CD14-positive monocyte (primary cell): ENCODE data around the gene WDR33. TPM values are rescaled to one million over a fixed set of nuclear protein-coding genes. Genes with fewer than 3 reads are reported as not detected.

Experiments used
- DNase-seq, 3 donors: peaks; one replicate each; pipeline ENCODE4 v3.0.0-alpha.2; 2011 to 2022
- H2AFZ ChIP-seq: 2 replicates; pipeline ENCODE4 v1.6.0; 2012; ENCODE audit warnings: mild to moderate bottlenecking, low read depth, low read length, inconsistent platforms; ENCODE audit not compliant: insufficient read depth, poor library complexity, severe bottlenecking
- H3K27ac ChIP-seq, 2 donors: 1 replicate in 1 of 2; 2 replicates in 1 of 2; pipeline ENCODE4 v1.5.1; 2012 to 2013; ENCODE audit warnings: low read length in 2 of 2, control low read depth in 1 of 2, inconsistent platforms in 1 of 2, low read depth in 1 of 2, mild to moderate bottlenecking in 1 of 2
- H3K27me3 ChIP-seq, 2 donors: one replicate each; pipeline versions ENCODE4 v1.6.0 to v1.6.1; 2011 to 2013; ENCODE audit warnings: low read length in 2 of 2; ENCODE audit not compliant: control insufficient read depth in 2 of 2, insufficient read depth in 2 of 2
- H3K36me3 ChIP-seq, 2 donors: replicated peaks in 1 of 2; 1 replicate in 1 of 2; 2 replicates in 1 of 2; pipeline versions ENCODE4 v1.5.1 to v1.6.1; 2012 to 2013; ENCODE audit warnings: low read length in 2 of 2, control low read depth in 1 of 2, inconsistent platforms in 1 of 2, mild to moderate bottlenecking in 1 of 2; ENCODE audit not compliant: insufficient read depth in 2 of 2, control insufficient read depth in 1 of 2
- H3K4me1 ChIP-seq, 2 donors: 1 replicate in 1 of 2; 2 replicates in 1 of 2; pipeline versions ENCODE4 v1.5.1 to v1.6.1; 2012 to 2013; ENCODE audit warnings: low read length in 2 of 2, control low read depth in 1 of 2, inconsistent platforms in 1 of 2, mild to moderate bottlenecking in 1 of 2, moderate library complexity in 1 of 2; ENCODE audit not compliant: insufficient read depth in 2 of 2, control insufficient read depth in 1 of 2
- H3K4me2 ChIP-seq: replicated peaks from 2 replicates; pipeline ENCODE3; 2012; ENCODE audit warnings: low read length, moderate library complexity, mild to moderate bottlenecking; ENCODE audit not compliant: poor library complexity, severe bottlenecking; ENCODE audit errors: extremely low read depth
- H3K4me3 ChIP-seq, 3 experiments: fragments of 200-600 bp in 1 of 3; sonication (generic) in 1 of 3; replicated peaks in 1 of 3; 1 replicate in 2 of 3; 2 replicates in 1 of 3; pipeline ENCODE4 v1.5.1; 2011 to 2013; ENCODE audit warnings: low read length in 3 of 3, mild to moderate bottlenecking in 3 of 3, control low read depth in 2 of 3, low read depth in 2 of 3, inconsistent platforms in 1 of 3, moderate library complexity in 1 of 3
- H3K79me2 ChIP-seq: 2 replicates; pipeline ENCODE4 v1.6.0; 2012; ENCODE audit warnings: mild to moderate bottlenecking, control low read depth, inconsistent platforms, low read length, moderate library complexity; ENCODE audit not compliant: insufficient read depth
- H3K9ac ChIP-seq: 2 replicates; pipeline ENCODE4 v1.6.0; 2017; ENCODE audit warnings: low read length, mild to moderate bottlenecking; ENCODE audit not compliant: insufficient read depth, poor library complexity, severe bottlenecking
- H3K9me3 ChIP-seq, 2 donors: replicated peaks in 1 of 2; 1 replicate in 1 of 2; 2 replicates in 1 of 2; pipeline versions ENCODE4 v1.5.1 to v1.6.1; 2012 to 2013; ENCODE audit warnings: low read length in 2 of 2, control low read depth in 1 of 2; ENCODE audit not compliant: control insufficient read depth in 1 of 2, insufficient read depth in 1 of 2
- H4K20me1 ChIP-seq: 2 replicates; pipeline ENCODE4 v1.6.0; 2012; ENCODE audit warnings: mild to moderate bottlenecking, low read length, control low read depth, moderate library complexity; ENCODE audit not compliant: insufficient read depth
- H3K27ac Mint-ChIP-seq, 7 donors: one replicate each; pipeline ENCODE4 v1.8.0; 2020; ENCODE audit warnings: mild to moderate bottlenecking in 7 of 7, mixed read lengths in 7 of 7, moderate library complexity in 6 of 7, inconsistent platforms in 2 of 7
- H3K27me3 Mint-ChIP-seq, 3 donors: one replicate each; pipeline ENCODE4 v1.8.0; 2021 to 2022; ENCODE audit warnings: low read depth in 3 of 3, mild to moderate bottlenecking in 3 of 3, mixed read lengths in 3 of 3, moderate library complexity in 3 of 3, inconsistent platforms in 1 of 3
- H3K36me3 Mint-ChIP-seq, 2 donors: one replicate each; pipeline ENCODE4 v1.8.0; 2020; ENCODE audit warnings: mixed read lengths in 2 of 2, inconsistent platforms in 1 of 2, mild to moderate bottlenecking in 1 of 2
- H3K4me1 Mint-ChIP-seq: one replicate; pipeline ENCODE4 v1.8.0; 2020; ENCODE audit warnings: mild to moderate bottlenecking, mixed read lengths
- H3K4me3 Mint-ChIP-seq, 2 donors: one replicate each; pipeline ENCODE4 v1.8.0; 2020; ENCODE audit warnings: mild to moderate bottlenecking in 2 of 2, mixed read lengths in 2 of 2, moderate library complexity in 1 of 2
- H3K9me3 Mint-ChIP-seq, 7 donors: one replicate each; pipeline ENCODE4 v1.8.0; 2020 to 2022; ENCODE audit warnings: mixed read lengths in 7 of 7, mild to moderate bottlenecking in 6 of 7, moderate library complexity in 6 of 7, inconsistent platforms in 2 of 7
- CTCF ChIP-seq: fragments of 200-600 bp; IDR thresholded peaks from one replicate; pipeline ENCODE4 v1.8.0; 2022; ENCODE audit warnings: antibody characterized with exemption, mild to moderate bottlenecking
- WGBS: methylation state at CpG from one replicate; pipeline ENCODE4 v1.1.5; 2013; ENCODE audit warnings: missing lambda C conversion rate; ENCODE audit not compliant: insufficient coverage; 5-methylcytosine and 5-hydroxymethylcytosine counted together
- intact Hi-C, 2 donors: fragments of 100-400 bp; cut with micrococcal nuclease; formaldehyde crosslinking; loops; one replicate each; pipeline versions ENCODE4 v1.15.0 to v1.15.1; 2023
- polyA plus RNA-seq, 3 donors: library from polyadenylated mRNA; depleted of rRNA in 1 of 3; unstranded in 2 of 3; stranded (reverse) in 1 of 3; fragments of 300-500 nt in 2 of 3; fragments of >200 nt in 1 of 3; fragmentation: Illumina TruSeq in 2 of 3; gene quantifications; 1 replicate in 2 of 3; 2 replicates in 1 of 3; pipeline ENCODE4 v1.2.3, GENCODE V29; 2012 to 2021

WDR33 gene
- polyA plus RNA-seq, 3 donors, result 12.5 to 19.6 (median 12.6) TPM

- Mint-ChIP-seq H3K27ac (no peak overlapping the region), H3K4me3 (peak overlapping the region in 1 of 2 donors; percentile 14), H3K36me3 (peaks cover 3 to 11% of the 10 kb centered on the region in 2 donors), H3K9me3 (peaks cover 0 to 10% (median 6%) of the 10 kb centered on the region in 7 donors), H3K4me1 (peaks cover 21% of the 10 kb centered on the region), H3K27me3 (peaks cover 54 to 73% (median 56%) of the 10 kb centered on the region in 3 donors)
- no peaks in the 10 kb centered on the region for H3K36me3 ChIP-seq
- H3K4me2 ChIP-seq, result no peak overlapping the region
- no peak for TF ChIP-seq CTCF
- H3K9me3 ChIP-seq, result peaks cover 5 to 7% of the 10 kb centered on the region in 2 donors
- H4K20me1 ChIP-seq, result no peaks in the 10 kb centered on the region
- no peak overlapping the region for H3K4me3 ChIP-seq
- no peaks in the 10 kb centered on the region for H3K79me2 ChIP-seq
- DNase-seq, result no peak
- WGBS, result 98% methylated on average over 10 of the region's 10 CpGs
- H3K9ac ChIP-seq, result no peak overlapping the region
- H3K27me3 ChIP-seq, result peaks cover 20 to 57% of the 10 kb centered on the region in 2 donors
- H3K4me1 ChIP-seq, result peaks cover 7 to 13% of the 10 kb centered on the region in 2 donors
- no peak overlapping the region for H2AFZ ChIP-seq
- no peak overlapping the region for H3K27ac ChIP-seq
- intact Hi-C loops, result no loop called here
Observed at GRCh38 chr2:127678531-127678930, 132.4 kb downstream of the WDR33 start.

- H3K9me3 ChIP-seq, result peaks cover 5 to 7% of the 10 kb centered on the region in 2 donors
- H3K4me3 ChIP-seq, result no peak overlapping the region
- Mint-ChIP-seq H3K27me3 (peaks cover 68 to 85% (median 68%) of the 10 kb centered on the region in 3 donors), H3K4me1 (peaks cover 19% of the 10 kb centered on the region), H3K36me3 (peaks cover 3 to 11% of the 10 kb centered on the region in 2 donors), H3K9me3 (peaks cover 0 to 10% (median 8%) of the 10 kb centered on the region in 7 donors), H3K27ac (no peak overlapping the region), H3K4me3 (peak overlapping the region in 1 of 2 donors; percentile 80)
- intact Hi-C loops, result no loop called here
- WGBS, result 100% methylated on average over 1 of the region's 2 CpGs
- no peak for DNase-seq
- no peak overlapping the region for H3K4me2 ChIP-seq
- H2AFZ ChIP-seq, result no peak overlapping the region
- H3K4me1 ChIP-seq, result peaks cover 7 to 13% of the 10 kb centered on the region in 2 donors
- H3K36me3 ChIP-seq, result no peaks in the 10 kb centered on the region
- H3K9ac ChIP-seq, result no peak overlapping the region
- H3K79me2 ChIP-seq, result no peaks in the 10 kb centered on the region
- TF ChIP-seq CTCF, result no peak
- H4K20me1 ChIP-seq, result no peaks in the 10 kb centered on the region
- no peak overlapping the region for H3K27ac ChIP-seq
- H3K27me3 ChIP-seq, result peaks cover 20 to 69% of the 10 kb centered on the region in 2 donors
Observed at GRCh38 chr2:127676906-127677305, 134.1 kb downstream of the WDR33 start.
